K562 (cell line): Measurements from ENCODE around the gene P4HTM.

Experiments used
- CTCF ChIP-seq, 3 experiments: IDR thresholded peaks in 2 of 3; conservative IDR thresholded peaks in 1 of 3; 2 replicates each; pipeline ENCODE4 v1.5.1; 2011 to 2012; ENCODE audit warnings: low read length in 3 of 3, mild to moderate bottlenecking in 3 of 3, control low read depth in 2 of 3, improper control_type of control experiment in 1 of 3, inconsistent platforms in 1 of 3, low read depth in 1 of 3, mixed read lengths in 1 of 3, moderate library complexity in 1 of 3; ENCODE audit not compliant: insufficient read depth in 2 of 3
- ELF1 ChIP-seq: fragments of 200-800 bp; sonication (Bioruptor generic); IDR thresholded peaks from 2 replicates; pipeline ENCODE4 v1.6.1; 2016; ENCODE audit warnings: missing genetic modification characterization, missing compliant biosample characterization
- HDAC2 ChIP-seq: fragments of 450-650 bp; IDR thresholded peaks from 2 replicates; pipeline ENCODE4 v1.6.1; 2016; ENCODE audit warnings: mild to moderate bottlenecking
- HMG20B ChIP-seq: fragments of 250-450 bp; sonication (Bioruptor Pico); IDR thresholded peaks from 2 replicates; pipeline ENCODE4 v1.5.0; 2021; ENCODE audit warnings: mild to moderate bottlenecking
- KDM4B ChIP-seq, 2 experiments: fragments of 450-650 bp in 1 of 2; sonication (generic) in 1 of 2; IDR thresholded peaks; 2 replicates each; pipeline ENCODE4 v1.6.1; 2016 to 2017; ENCODE audit warnings: borderline replicate concordance in 2 of 2, antibody characterized with exemption in 1 of 2, low read depth in 1 of 2, mild to moderate bottlenecking in 1 of 2
- POLR2A ChIP-seq: fragments of 450-650 bp; conservative IDR thresholded peaks from 2 replicates; pipeline ENCODE4 v1.6.1; 2016
- POLR2AphosphoS5 ChIP-seq: IDR thresholded peaks from 2 replicates; pipeline ENCODE4 v1.6.1; 2011; ENCODE audit warnings: mild to moderate bottlenecking, low read depth, low read length, moderate library complexity; ENCODE audit not compliant: control insufficient read depth, insufficient read depth
- POLR3G ChIP-seq: IDR thresholded peaks from 2 replicates; pipeline ENCODE4 v1.6.1; 2011; ENCODE audit not compliant: insufficient read length, insufficient replicate concordance; ENCODE audit errors: extremely low read depth
- PYGO2 ChIP-seq: fragments of 450-650 bp; IDR thresholded peaks from 2 replicates; pipeline ENCODE4 v1.6.1; 2016; ENCODE audit warnings: mild to moderate bottlenecking, missing genetic modification characterization, moderate library complexity, missing compliant biosample characterization
- SMAD3 ChIP-seq: fragments of 450-650 bp; formaldehyde crosslinking; conservative IDR thresholded peaks from 2 replicates; pipeline ENCODE4 v1.4.0; 2020; ENCODE audit warnings: mild to moderate bottlenecking
- SP1 ChIP-seq: sonication (generic); formaldehyde crosslinking; IDR thresholded peaks from 2 replicates; pipeline ENCODE4 v1.8.1; 2022; ENCODE audit warnings: mild to moderate bottlenecking, missing genetic modification reagents
- ZNF764 ChIP-seq: fragments of 250-450 bp; sonication (Bioruptor Pico); IDR thresholded peaks from 2 replicates; pipeline ENCODE4 v1.4.0; 2020; ENCODE audit warnings: low read depth, mild to moderate bottlenecking, moderate library complexity

GRCh38 chr3:49035281-49035680, 45.2 kb downstream of the P4HTM start:
- no peak for TF ChIP-seq KDM4B (IDR thresholded peaks at IDR 0.05; ENCODE audit: borderline replicate concordance in 2 of 2, low read depth in 1 of 2)
- no peak for TF ChIP-seq HMG20B (CRISPR knock-in tag)
- no peak for TF ChIP-seq ZNF764 (CRISPR knock-in tag)
- TF ChIP-seq CTCF (IDR thresholded peaks at IDR 0.05 in 2 of 3, conservative IDR thresholded peaks at IDR 0.05 in 1 of 3; ENCODE audit: insufficient read depth in 2 of 3, low read depth in 1 of 3, low read length in 3 of 3), result no peak
- no peak for TF ChIP-seq PYGO2 (tag)
- TF ChIP-seq SMAD3 (CRISPR knock-in tag), result no peak
- no peak for TF ChIP-seq POLR2AphosphoS5
- no peak for TF ChIP-seq POLR2A
- no peak for TF ChIP-seq POLR3G
- TF ChIP-seq SP1 (CRISPR knock-in tag), result no peak
- no peak for TF ChIP-seq HDAC2
- TF ChIP-seq ELF1 (tag), result no peak
